ENCODE results near the gene RTKN.

RTKN gene

DNA sequence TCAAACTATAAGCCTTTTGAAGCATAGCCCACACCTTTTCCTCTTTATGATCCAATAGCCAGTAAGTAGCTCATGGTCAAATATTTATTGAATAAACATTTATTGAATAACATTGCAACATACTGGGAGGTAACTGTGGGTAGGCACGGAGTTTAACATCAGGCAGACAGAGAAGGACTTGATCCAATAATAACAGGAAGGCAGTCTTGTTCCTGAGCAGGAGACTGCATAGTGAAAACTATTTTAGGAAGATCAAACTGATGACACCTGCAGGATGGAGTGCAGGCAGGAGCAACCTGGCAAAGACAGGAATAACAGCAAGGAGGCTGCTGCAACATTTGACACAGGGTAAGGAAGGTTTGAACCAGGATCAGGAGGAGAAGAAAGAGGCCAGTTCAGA lies 58.5 kb downstream of the RTKN start:
- Mint-ChIP-seq H3K4me3 (no peak overlapping the region), H3K9me3 (no peaks in the 10 kb centered on the region), H3K27ac (no peak overlapping the region), H3K36me3 (peaks cover 6% of the 10 kb centered on the region), H3K4me1 (peaks cover 23% of the 10 kb centered on the region), H3K27me3 (no peaks in the 10 kb centered on the region)
- CTCF ChIA-PET = interaction anchor here (1.5 to 1.6 kb wide), 2 partner anchors 8 to 17 kb away, joined by 4 to 5 read pairs; no protein-coding TSS in a partner anchor
- DNase-seq = no peak

DNA sequence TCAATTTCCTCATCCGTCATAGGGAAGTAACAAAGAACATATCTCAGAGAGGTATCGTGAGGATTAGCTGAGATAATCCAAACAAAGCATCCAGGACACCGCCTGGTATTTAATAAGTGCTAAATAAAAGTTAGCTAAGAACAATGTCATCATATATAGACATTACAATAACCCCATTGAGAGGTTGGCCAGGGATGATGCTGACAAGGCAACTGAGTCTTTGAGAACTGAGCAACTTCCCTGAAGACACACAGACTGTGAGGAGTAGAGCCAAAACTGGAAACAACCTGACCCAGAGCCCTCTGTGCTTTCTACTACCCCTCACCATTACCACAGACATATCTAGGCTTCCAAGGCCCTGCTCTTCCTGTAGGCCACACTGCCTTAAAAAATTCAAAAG lies 60.0 kb downstream of the RTKN start:
- Mint-ChIP-seq H3K36me3 (peaks cover 8% of the 10 kb centered on the region), H3K4me3 (no peak overlapping the region), H3K4me1 (peaks cover 23% of the 10 kb centered on the region), H3K9me3 (no peaks in the 10 kb centered on the region), H3K27ac (peak overlapping the region; percentile 1), H3K27me3 (no peaks in the 10 kb centered on the region)
- no peak for DNase-seq
- CTCF ChIA-PET = interaction anchor here (0.9 to 1.6 kb wide), 4 partner anchors 9 to 132 kb away, joined by 4 to 6 read pairs (median 4); no protein-coding TSS in a partner anchor

DNA sequence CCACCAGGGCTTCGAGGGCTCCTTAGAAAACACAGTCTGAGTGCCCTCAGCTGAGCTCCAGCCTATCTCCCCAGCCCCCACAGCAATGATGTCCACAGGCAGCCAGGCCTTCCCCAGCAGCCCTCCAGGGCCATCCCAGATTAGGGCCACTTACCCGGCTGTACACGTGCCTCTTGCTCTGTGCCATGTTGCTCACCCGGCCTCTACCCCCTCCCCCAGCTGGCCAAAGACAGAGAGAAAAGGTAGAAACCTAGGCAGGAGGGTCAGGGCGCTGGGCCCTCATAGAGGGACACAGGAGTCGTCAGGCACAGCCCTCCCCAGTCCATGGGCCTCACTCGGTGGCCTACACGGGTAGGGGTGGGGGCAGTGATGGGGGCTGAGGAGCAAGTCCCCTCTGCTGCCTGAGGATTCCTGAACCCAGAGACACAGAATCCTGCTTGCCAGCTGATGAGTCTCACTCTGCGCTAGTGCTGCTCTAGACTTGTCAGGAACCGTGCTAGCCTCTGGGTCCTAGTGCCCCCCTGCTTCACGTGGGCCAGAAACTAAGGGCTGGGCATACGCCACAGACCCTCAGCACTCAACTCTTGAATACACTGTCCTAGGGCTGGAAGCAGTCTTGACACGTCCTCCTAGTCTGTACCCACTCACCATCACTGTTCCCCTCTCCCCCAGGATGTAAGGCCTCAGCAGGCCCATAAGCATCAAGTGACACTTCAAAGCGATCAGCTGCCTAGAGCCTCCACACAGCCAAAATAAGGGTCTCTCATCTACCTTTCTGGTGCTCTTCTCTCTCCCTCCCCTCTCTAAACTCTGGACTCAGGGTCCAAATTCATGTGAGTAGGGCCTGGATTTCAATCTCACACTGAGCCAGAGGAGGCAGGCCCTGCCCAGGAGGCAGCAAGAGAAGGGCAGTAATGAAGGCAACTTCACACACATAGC lies 61.6 kb downstream of the RTKN start, which contains the start of gene DCTN1:
TSS of gene DCTN1 (minus strand) at position 461 of the 939 bp plus-strand sequence. CDS start at position 187, 274 bp downstream.
- H3K36me3 Mint-ChIP-seq = peaks cover 12% of the 10 kb centered on the region
- H3K4me3 Mint-ChIP-seq = no peak within 1 kb of the TSS
- no peaks in the 10 kb centered on the region for H3K9me3 Mint-ChIP-seq
- no peak within 1 kb of the TSS for H3K27ac Mint-ChIP-seq
- no peaks in the 10 kb centered on the region for H3K27me3 Mint-ChIP-seq
- H3K4me1 Mint-ChIP-seq = peaks cover 23% of the 10 kb centered on the region
- CTCF ChIA-PET = interaction anchor here (1.1 kb wide), 2 partner anchors 10 to 45 kb away, joined by 3 to 4 read pairs; no protein-coding TSS in a partner anchor
- peak; percentile 35 for DNase-seq

DNA sequence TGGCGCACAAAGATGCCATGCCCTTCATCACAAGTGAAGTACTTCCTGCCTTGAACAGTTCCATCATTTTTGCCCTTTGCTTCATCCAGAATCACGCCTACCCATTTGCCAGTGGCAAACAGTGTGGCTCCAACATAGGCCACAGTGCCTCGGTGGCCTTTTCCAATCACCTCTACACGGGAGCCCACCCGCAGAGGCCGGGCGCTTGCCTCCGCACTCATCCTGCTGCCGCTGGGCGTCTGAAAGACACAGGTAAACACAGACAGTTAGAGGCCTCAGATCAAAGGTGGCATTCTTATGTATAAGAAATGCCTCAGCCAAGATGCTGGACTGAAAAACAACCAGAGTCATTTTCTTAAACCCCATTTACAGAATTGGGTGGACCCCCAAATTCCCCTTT lies 63.7 kb downstream of the RTKN start:
- peaks cover 10% of the 10 kb centered on the region for H3K36me3 Mint-ChIP-seq
- DNase-seq = no peak
- CTCF ChIA-PET = no interaction called here
- no peaks in the 10 kb centered on the region for H3K27me3 Mint-ChIP-seq
- no peaks in the 10 kb centered on the region for H3K9me3 Mint-ChIP-seq
- no peak overlapping the region for H3K27ac Mint-ChIP-seq
- H3K4me3 Mint-ChIP-seq = no peak overlapping the region
- peaks cover 30% of the 10 kb centered on the region for H3K4me1 Mint-ChIP-seq

DNA sequence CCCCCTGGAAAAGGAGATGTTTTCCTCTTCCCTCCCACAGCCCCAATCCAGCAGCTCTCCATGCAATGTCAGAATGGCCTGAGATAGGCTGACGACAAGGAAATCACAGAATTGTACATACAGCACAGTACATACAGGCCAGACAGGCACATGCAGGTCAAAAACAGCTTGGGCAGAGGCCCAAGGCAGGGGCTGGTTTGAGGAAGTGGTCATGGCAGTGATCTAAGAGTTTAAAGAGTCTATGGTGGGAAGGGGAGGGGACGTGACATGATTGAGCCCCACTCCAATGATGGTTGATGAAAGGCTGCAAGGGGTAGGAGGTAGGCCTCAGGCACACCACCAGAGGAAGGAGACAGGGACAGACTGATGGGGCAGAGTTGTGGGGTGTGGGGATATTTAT lies 65.9 kb downstream of the RTKN start:
- CTCF ChIA-PET = interaction anchor here (0.7 to 1.5 kb wide), 2 partner anchors 16 to 25 kb away, joined by 3 to 4 read pairs; no protein-coding TSS in a partner anchor
- Mint-ChIP-seq H3K9me3 (no peaks in the 10 kb centered on the region), H3K36me3 (peaks cover 16% of the 10 kb centered on the region), H3K27me3 (no peaks in the 10 kb centered on the region), H3K27ac (no peak overlapping the region), H3K4me3 (no peak overlapping the region), H3K4me1 (peaks cover 21% of the 10 kb centered on the region)
- DNase-seq = no peak
